ENCODE results near the gene TRIP12.

The TRIP12 gene

DNA sequence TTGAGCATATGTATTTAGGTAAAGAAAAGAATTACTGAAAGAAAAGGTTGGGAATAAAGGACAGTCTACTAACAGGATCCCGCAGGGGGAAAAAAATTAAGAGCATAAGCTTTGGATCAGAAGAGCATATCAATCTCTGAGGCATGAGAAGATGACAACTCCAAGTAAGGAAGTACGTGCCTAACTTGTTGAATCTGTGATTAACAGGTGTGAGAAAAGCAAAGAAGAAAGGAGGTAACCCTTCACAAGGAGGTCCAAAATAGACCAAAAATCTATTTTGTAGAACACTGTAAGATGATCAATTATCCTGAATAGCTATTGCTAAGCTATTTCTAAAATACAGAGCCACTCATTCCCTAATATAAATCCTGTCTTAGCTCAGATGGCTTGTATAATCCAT, 32.8 kb downstream of the TRIP12 start:
- TF ChIP-seq FOXP2 (optimal IDR thresholded peaks at IDR 0.05; ENCODE audit: borderline replicate concordance, extremely low read depth, extremely low read length, insufficient read depth): no peak
- TF ChIP-seq SIN3A (IDR thresholded peaks at IDR 0.05; ENCODE audit: borderline replicate concordance, insufficient read depth, low read length): no peak
- TF ChIP-seq TAF1 (IDR thresholded peaks at IDR 0.05; ENCODE audit: borderline replicate concordance, insufficient read depth, low read length): no peak

DNA sequence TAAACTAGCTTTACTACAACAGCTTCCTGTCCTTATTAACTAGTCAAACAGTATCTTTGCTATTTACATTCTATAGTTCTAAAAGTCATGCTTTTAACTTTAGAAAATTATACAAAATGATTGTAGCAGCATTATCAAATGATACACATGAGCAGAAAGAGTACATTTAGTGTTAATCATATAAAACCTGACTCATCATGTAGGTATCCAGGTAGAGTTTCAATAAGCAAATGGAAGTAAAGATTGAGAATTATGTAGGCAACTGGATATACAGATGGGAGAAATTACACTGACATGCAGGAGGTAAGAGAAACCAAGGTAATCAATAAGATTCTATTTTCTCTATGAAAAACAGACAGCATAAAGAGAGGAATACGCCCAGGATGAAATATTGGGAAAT, 33.8 kb downstream of the TRIP12 start:
- TF ChIP-seq POLR2AphosphoS5 (IDR thresholded peaks at IDR 0.05; ENCODE audit: low read depth, low read length): no peak
- no peak for TF ChIP-seq REST (IDR thresholded peaks at IDR 0.05; ENCODE audit: insufficient read depth in 1 of 2, low read depth in 2 of 2, low read length in 2 of 2)

DNA sequence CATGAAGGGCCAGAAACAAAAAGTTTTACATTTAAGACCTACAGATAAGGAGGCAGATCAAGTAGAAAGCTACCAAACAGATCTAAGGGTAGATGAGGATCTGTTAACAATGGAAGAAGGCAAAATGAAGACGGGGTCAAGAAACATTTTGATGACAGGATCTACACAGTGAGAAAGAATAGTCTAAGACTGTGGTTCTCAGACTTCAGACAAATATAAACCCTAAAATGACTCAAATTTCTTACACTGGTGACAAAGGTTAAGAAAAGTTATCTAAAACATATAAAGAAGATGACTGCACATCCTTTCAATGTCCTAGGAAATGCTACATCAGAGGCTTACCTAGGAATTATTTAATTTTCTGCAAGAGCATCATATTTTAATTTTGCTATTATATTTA, 34.4 kb downstream of the TRIP12 start:
- TF ChIP-seq TAF1 (IDR thresholded peaks at IDR 0.05; ENCODE audit: borderline replicate concordance, insufficient read depth, low read length): no peak
- no peak for TF ChIP-seq SIN3A (IDR thresholded peaks at IDR 0.05; ENCODE audit: borderline replicate concordance, insufficient read depth, low read length)
- TF ChIP-seq REST (IDR thresholded peaks at IDR 0.05; ENCODE audit: insufficient read depth in 1 of 2, low read depth in 2 of 2, low read length in 2 of 2): no peak
- TF ChIP-seq POLR2AphosphoS5 (IDR thresholded peaks at IDR 0.05; ENCODE audit: low read depth, low read length): no peak
- TF ChIP-seq FOXP2 (optimal IDR thresholded peaks at IDR 0.05; ENCODE audit: borderline replicate concordance, extremely low read depth, extremely low read length, insufficient read depth): no peak

DNA sequence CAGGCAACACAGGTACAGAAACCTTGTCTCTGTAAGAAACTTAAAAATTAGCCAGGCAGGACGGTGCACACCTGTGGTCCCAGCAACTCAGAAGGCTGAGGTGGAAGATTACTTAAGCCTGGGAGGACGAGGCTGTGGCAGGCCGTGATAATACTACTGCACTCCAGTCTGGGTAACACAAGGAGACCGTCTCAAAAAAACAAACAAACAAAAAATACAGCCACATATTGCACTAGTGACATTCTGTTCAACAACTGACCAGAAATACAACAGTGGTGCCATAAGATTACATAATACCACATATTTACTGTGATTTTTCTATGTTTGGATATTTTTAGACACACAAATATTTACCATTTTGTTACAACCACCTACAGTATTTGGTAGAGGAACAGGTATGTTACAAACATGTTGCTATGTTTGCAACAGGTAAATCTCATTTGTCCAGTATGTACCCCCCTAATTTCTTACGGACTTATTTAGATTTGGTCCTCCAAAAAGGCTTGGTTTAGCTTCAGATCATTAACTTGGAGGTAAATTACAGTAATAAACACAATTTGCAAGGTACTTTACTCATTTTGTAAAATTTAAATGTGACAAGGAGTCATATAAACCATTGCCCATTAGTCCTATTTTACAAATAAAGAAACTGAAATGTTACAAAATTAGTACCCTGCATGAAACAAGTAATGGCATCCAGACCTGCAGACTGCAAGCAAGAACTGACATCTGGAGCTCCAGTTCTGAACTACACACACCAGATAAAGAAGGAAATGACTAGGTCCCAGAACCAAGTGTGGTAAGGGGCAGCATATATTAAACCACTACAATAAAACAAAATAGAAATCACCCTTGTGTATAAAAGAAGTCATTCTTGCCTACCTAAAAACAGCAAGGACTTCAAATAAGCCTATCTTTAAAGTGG, 36.8 kb downstream of the TRIP12 start:
- TF ChIP-seq FOXP2 (optimal IDR thresholded peaks at IDR 0.05; ENCODE audit: borderline replicate concordance, extremely low read depth, extremely low read length, insufficient read depth) (no peak), POLR2AphosphoS5 (IDR thresholded peaks at IDR 0.05; ENCODE audit: low read depth, low read length) (no peak)

- TF ChIP-seq REST (IDR thresholded peaks at IDR 0.05; ENCODE audit: insufficient read depth in 1 of 2, low read depth in 2 of 2, low read length in 2 of 2) (no peak), FOXP2 (optimal IDR thresholded peaks at IDR 0.05; ENCODE audit: borderline replicate concordance, extremely low read depth, extremely low read length, insufficient read depth) (no peak), POLR2AphosphoS5 (IDR thresholded peaks at IDR 0.05; ENCODE audit: low read depth, low read length) (no peak), TAF1 (IDR thresholded peaks at IDR 0.05; ENCODE audit: borderline replicate concordance, insufficient read depth, low read length) (no peak), SIN3A (IDR thresholded peaks at IDR 0.05; ENCODE audit: borderline replicate concordance, insufficient read depth, low read length) (no peak)
Measured at GRCh38 chr2:229882583-229882982, 39.2 kb downstream of the TRIP12 start.

- TF ChIP-seq POLR2AphosphoS5 (IDR thresholded peaks at IDR 0.05; ENCODE audit: low read depth, low read length) (no peak), FOXP2 (optimal IDR thresholded peaks at IDR 0.05; ENCODE audit: borderline replicate concordance, extremely low read depth, extremely low read length, insufficient read depth) (no peak), SIN3A (IDR thresholded peaks at IDR 0.05; ENCODE audit: borderline replicate concordance, insufficient read depth, low read length) (no peak), TAF1 (IDR thresholded peaks at IDR 0.05; ENCODE audit: borderline replicate concordance, insufficient read depth, low read length) (no peak), REST (IDR thresholded peaks at IDR 0.05; ENCODE audit: insufficient read depth in 1 of 2, low read depth in 2 of 2, low read length in 2 of 2) (no peak)
Measured at GRCh38 chr2:229880892-229881586, 40.8 kb downstream of the TRIP12 start.

Data from PFSK-1 (cell line).